Measurements from ENCODE around the gene DYNC1LI2. TPM values are rescaled to one million over a fixed set of nuclear protein-coding genes. Genes with fewer than 3 reads are reported as not detected.

The DYNC1LI2 gene
- total RNA-seq, 1 experiment from 2014 or later: 92.7 TPM

DNA sequence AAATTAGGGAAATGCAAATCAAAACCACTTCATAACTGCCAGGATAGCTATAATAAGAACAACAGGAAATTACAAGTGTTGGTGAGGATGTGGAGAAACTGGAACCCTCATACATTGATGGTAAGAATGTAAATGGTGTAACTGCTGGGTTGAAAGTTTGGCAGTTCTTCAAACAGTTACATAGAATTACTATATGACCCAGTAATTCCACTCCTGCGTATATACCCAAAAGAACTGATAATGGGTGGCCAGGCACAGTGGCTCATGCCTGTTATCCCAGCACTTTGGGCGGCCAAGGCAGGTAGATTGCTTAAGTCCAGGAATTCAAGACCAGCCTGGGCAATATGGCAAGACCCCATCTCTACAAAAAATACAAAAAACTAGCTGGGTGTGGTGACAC lies 50.4 kb downstream of the DYNC1LI2 start:
- Histone ChIP-seq H3K4me1 (replicated peaks; ENCODE audit: insufficient read depth) (no peaks in the 10 kb centered on the region; the same call in 1 of the 2 replicates), H3K79me2 (ENCODE audit: low read depth) (no peaks in the 10 kb centered on the region), H4K20me1 (ENCODE audit: insufficient read depth) (no peaks in the 10 kb centered on the region), H3F3A (ENCODE audit: insufficient read depth, low read depth) (no peaks in the 10 kb centered on the region), H2AFZ (no peak overlapping the region), H3K9me2 (ENCODE audit: insufficient read depth) (no peaks in the 10 kb centered on the region), H3K36me3 (ENCODE audit: low read depth) (no peaks in the 10 kb centered on the region), H3K27me3 (ENCODE audit: insufficient read depth, low read depth) (no peaks in the 10 kb centered on the region), H3K27ac (no peak overlapping the region), H3K4me2 (no peak overlapping the region), H3K4me3 (no peak overlapping the region), H3K9me3 (ENCODE audit: insufficient read depth, low read depth) (no peaks in the 10 kb centered on the region)
- TF ChIP-seq CTCF (conservative IDR thresholded peaks at IDR 0.05): no peak
- TF ChIP-seq EZH2 (IDR thresholded peaks at IDR 0.05; ENCODE audit: low read depth): no peak
- CTCF ChIA-PET: interaction anchor here (0.6 kb wide), 1 partner anchor 14 kb away, joined by 6 read pairs; no protein-coding TSS in a partner anchor
- BruUV-seq (replicated peaks): no TSS peak
- intact Hi-C loops (cut with micrococcal nuclease; ENCODE audit: unreplicated experiment): no loop called here
- POLR2A ChIA-PET (ENCODE audit: unreplicated experiment): no interaction called here
- no peak for DNase-seq

DNA sequence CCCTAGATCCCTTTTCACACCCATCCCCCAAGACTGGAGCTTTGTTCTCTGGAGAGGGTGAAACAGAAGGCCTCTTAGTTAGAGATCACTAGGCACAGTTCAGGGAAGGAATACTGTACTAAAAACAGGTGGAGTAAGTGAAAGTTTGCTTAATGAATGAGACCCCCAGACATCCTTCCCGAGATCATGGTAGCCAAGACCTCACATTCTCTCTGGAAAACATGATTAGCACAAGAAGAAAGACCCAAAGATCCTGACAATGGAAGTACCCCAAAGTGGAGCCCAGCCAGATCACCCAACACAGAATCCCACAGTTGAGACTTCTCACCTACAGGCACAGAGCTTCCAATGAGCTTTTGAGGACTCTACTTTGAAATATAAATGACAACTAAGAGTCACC lies 51.5 kb downstream of the DYNC1LI2 start:
- Histone ChIP-seq H3K4me3 (no peak overlapping the region), H3K79me2 (ENCODE audit: low read depth) (peaks cover 11% of the 10 kb centered on the region), H3K27me3 (ENCODE audit: insufficient read depth, low read depth) (no peaks in the 10 kb centered on the region), H3K27ac (no peak overlapping the region), H3K36me3 (ENCODE audit: low read depth) (no peaks in the 10 kb centered on the region), H3K9me3 (ENCODE audit: insufficient read depth, low read depth) (no peaks in the 10 kb centered on the region), H4K20me1 (ENCODE audit: insufficient read depth) (peaks cover 4% of the 10 kb centered on the region; the same call in 1 of the 2 replicates), H2AFZ (no peak overlapping the region), H3K9me2 (ENCODE audit: insufficient read depth) (no peaks in the 10 kb centered on the region), H3F3A (ENCODE audit: insufficient read depth, low read depth) (no peaks in the 10 kb centered on the region; the same call in 1 of the 2 replicates), H3K4me2 (no peak overlapping the region), H3K4me1 (replicated peaks; ENCODE audit: insufficient read depth) (peaks cover 4% of the 10 kb centered on the region)
- intact Hi-C loops (cut with micrococcal nuclease; ENCODE audit: unreplicated experiment): no loop called here
- no TSS peak for BruUV-seq (replicated peaks)
- ChIA-PET CTCF (no interaction called here), POLR2A (ENCODE audit: unreplicated experiment) (no interaction called here)
- no peak for DNase-seq
- TF ChIP-seq EZH2 (IDR thresholded peaks at IDR 0.05; ENCODE audit: low read depth) (no peak), CTCF (conservative IDR thresholded peaks at IDR 0.05) (no peak)

DNA sequence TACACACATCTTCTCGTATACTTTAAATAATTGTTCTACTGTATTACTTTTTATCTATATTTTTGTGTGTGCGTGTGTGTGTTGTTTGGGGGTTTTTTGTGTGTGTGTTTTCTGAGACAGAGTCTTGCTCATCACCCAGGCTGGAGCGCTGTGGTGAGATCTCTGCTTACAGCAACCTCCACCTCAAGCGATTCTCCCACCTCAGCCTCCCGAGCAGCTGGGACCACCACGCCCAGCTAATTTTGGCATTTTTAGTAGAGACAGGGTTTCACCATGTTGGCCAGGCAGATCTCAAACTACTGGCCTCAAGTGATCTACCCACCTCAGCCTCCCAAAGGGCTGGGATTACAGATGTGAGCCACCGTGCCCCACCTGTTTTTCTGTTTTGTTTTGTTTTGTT lies 53.4 kb downstream of the DYNC1LI2 start:
- H3K27ac ChIP-seq: no peak overlapping the region
- TF ChIP-seq CTCF (conservative IDR thresholded peaks at IDR 0.05) (no peak), EZH2 (IDR thresholded peaks at IDR 0.05; ENCODE audit: low read depth) (no peak)
- BruUV-seq (replicated peaks): no TSS peak
- H3K9me3 ChIP-seq (ENCODE audit: insufficient read depth, low read depth): no peaks in the 10 kb centered on the region
- no peaks in the 10 kb centered on the region for H3K36me3 ChIP-seq (ENCODE audit: low read depth)
- H3K4me1 ChIP-seq (replicated peaks; ENCODE audit: insufficient read depth): peaks cover 21% of the 10 kb centered on the region
- no peak overlapping the region for H2AFZ ChIP-seq
- peaks cover 29% of the 10 kb centered on the region for H3K79me2 ChIP-seq (ENCODE audit: low read depth)
- H3K4me2 ChIP-seq: no peak overlapping the region
- CTCF ChIA-PET: no interaction called here
- intact Hi-C loops (cut with micrococcal nuclease; ENCODE audit: unreplicated experiment): no loop called here
- H3K4me3 ChIP-seq: no peak overlapping the region
- POLR2A ChIA-PET (ENCODE audit: unreplicated experiment): interaction anchor here (0.6 kb wide), 1 partner anchor 14 kb away, joined by 3 read pairs; no protein-coding TSS in a partner anchor
- H3F3A ChIP-seq (ENCODE audit: insufficient read depth, low read depth): no peaks in the 10 kb centered on the region; the same call in 1 of the 2 replicates
- DNase-seq: no peak
- peaks cover 10% of the 10 kb centered on the region; the same call in 1 of the 2 replicates for H4K20me1 ChIP-seq (ENCODE audit: insufficient read depth)
- H3K9me2 ChIP-seq (ENCODE audit: insufficient read depth): no peaks in the 10 kb centered on the region
- H3K27me3 ChIP-seq (ENCODE audit: insufficient read depth, low read depth): no peaks in the 10 kb centered on the region

Measured in PC-9 (cell line).